ENCODE measurements around the gene ADGRD2. TPM values are rescaled to one million over a fixed set of nuclear protein-coding genes. Genes with fewer than 3 reads are reported as not detected.

ADGRD2 gene
- total RNA-seq, 1 experiment from 2014 or later: not detected

- intact Hi-C loops (cut with micrococcal nuclease; ENCODE audit: unreplicated experiment): no loop called here
- no peak overlapping the region for H3K27ac Mint-ChIP-seq (ENCODE audit: unreplicated experiment)
- Histone ChIP-seq H3K4me3 (ENCODE audit: low read depth, low read length) (no peak overlapping the region), H3K4me1 (peaks cover 10% of the 10 kb centered on the region; the same call in 1 of the 2 replicates), H3K9me3 (no peaks in the 10 kb centered on the region), H3K36me3 (ENCODE audit: control insufficient read depth, insufficient read depth, low read length) (peaks cover 2% of the 10 kb centered on the region; the same call in 1 of the 2 replicates), H3K27me3 (replicated peaks; ENCODE audit: control insufficient read depth, insufficient read depth, low read length) (no peaks in the 10 kb centered on the region)
- no peak overlapping the region for H3K4me3 Mint-ChIP-seq (ENCODE audit: unreplicated experiment)
- peaks cover 92% of the 10 kb centered on the region for H3K36me3 Mint-ChIP-seq (ENCODE audit: insufficient read depth, unreplicated experiment)
- ChIA-PET CTCF (interaction anchor here (0.8 kb wide), 1 partner anchor 23 kb away, joined by 3 read pairs; no protein-coding TSS in a partner anchor), POLR2A (no interaction called here)
- peaks cover 10% of the 10 kb centered on the region for H3K4me1 Mint-ChIP-seq (ENCODE audit: low read depth, unreplicated experiment)
- DNase-seq: no peak
- no peaks in the 10 kb centered on the region for H3K27me3 Mint-ChIP-seq (ENCODE audit: insufficient read depth, unreplicated experiment)
- no peaks in the 10 kb centered on the region for H3K9me3 Mint-ChIP-seq (ENCODE audit: unreplicated experiment)
- no TSS peak for BruUV-seq (replicated peaks)
- TF ChIP-seq CTCF (IDR thresholded peaks at IDR 0.05; ENCODE audit: insufficient read depth in 1 of 2, low read depth in 1 of 2, low read length in 1 of 2, severe bottlenecking in 1 of 2, unreplicated experiment in 1 of 2): no peak
Observed at GRCh38 chr9:124409410-124409809, 40.8 kb upstream of the ADGRD2 start.

- DNase-seq: no peak
- H3K36me3 Mint-ChIP-seq (ENCODE audit: insufficient read depth, unreplicated experiment): peaks cover 93% of the 10 kb centered on the region
- H3K27me3 ChIP-seq (replicated peaks; ENCODE audit: control insufficient read depth, insufficient read depth, low read length): no peaks in the 10 kb centered on the region
- peaks cover 2% of the 10 kb centered on the region; the same call in 1 of the 2 replicates for H3K36me3 ChIP-seq (ENCODE audit: control insufficient read depth, insufficient read depth, low read length)
- peaks cover 10% of the 10 kb centered on the region; the same call in 1 of the 2 replicates for H3K4me1 ChIP-seq
- ChIA-PET CTCF (interaction anchor here (0.6 to 1.0 kb wide), 6 partner anchors 9 to 1604 kb away, joined by 3 to 4 read pairs (median 3); no protein-coding TSS in a partner anchor), POLR2A (no interaction called here)
- H3K4me1 Mint-ChIP-seq (ENCODE audit: low read depth, unreplicated experiment): peaks cover 11% of the 10 kb centered on the region
- H3K4me3 Mint-ChIP-seq (ENCODE audit: unreplicated experiment): no peak overlapping the region
- H3K9me3 Mint-ChIP-seq (ENCODE audit: unreplicated experiment): no peaks in the 10 kb centered on the region
- intact Hi-C loops (cut with micrococcal nuclease; ENCODE audit: unreplicated experiment): no loop called here
- H3K27me3 Mint-ChIP-seq (ENCODE audit: insufficient read depth, unreplicated experiment): no peaks in the 10 kb centered on the region
- peak; percentile 27 to 65 for TF ChIP-seq CTCF (IDR thresholded peaks at IDR 0.05; ENCODE audit: insufficient read depth in 1 of 2, low read depth in 1 of 2, low read length in 1 of 2, severe bottlenecking in 1 of 2, unreplicated experiment in 1 of 2)
- H3K4me3 ChIP-seq (ENCODE audit: low read depth, low read length): no peak overlapping the region
- no peak overlapping the region for H3K27ac Mint-ChIP-seq (ENCODE audit: unreplicated experiment)
- no TSS peak for BruUV-seq (replicated peaks)
- H3K9me3 ChIP-seq: no peaks in the 10 kb centered on the region
Observed at GRCh38 chr9:124410321-124410913, 39.8 kb upstream of the ADGRD2 start.

- Histone ChIP-seq H3K9me3 (no peaks in the 10 kb centered on the region), H3K4me1 (peaks cover 10% of the 10 kb centered on the region; the same call in 1 of the 2 replicates), H3K4me3 (ENCODE audit: low read depth, low read length) (no peak overlapping the region), H3K27me3 (replicated peaks; ENCODE audit: control insufficient read depth, insufficient read depth, low read length) (no peaks in the 10 kb centered on the region), H3K36me3 (ENCODE audit: control insufficient read depth, insufficient read depth, low read length) (peaks cover 2% of the 10 kb centered on the region; the same call in 1 of the 2 replicates)
- BruUV-seq (replicated peaks): no TSS peak
- peaks cover 85% of the 10 kb centered on the region for H3K36me3 Mint-ChIP-seq (ENCODE audit: insufficient read depth, unreplicated experiment)
- TF ChIP-seq CTCF (IDR thresholded peaks at IDR 0.05; ENCODE audit: insufficient read depth in 1 of 2, low read depth in 1 of 2, low read length in 1 of 2, severe bottlenecking in 1 of 2, unreplicated experiment in 1 of 2): no peak
- H3K4me1 Mint-ChIP-seq (ENCODE audit: low read depth, unreplicated experiment): peaks cover 11% of the 10 kb centered on the region
- DNase-seq: no peak
- ChIA-PET POLR2A (no interaction called here), CTCF (no interaction called here)
- H3K4me3 Mint-ChIP-seq (ENCODE audit: unreplicated experiment): no peak overlapping the region
- intact Hi-C loops (cut with micrococcal nuclease; ENCODE audit: unreplicated experiment): no loop called here
- H3K27me3 Mint-ChIP-seq (ENCODE audit: insufficient read depth, unreplicated experiment): no peaks in the 10 kb centered on the region
- H3K9me3 Mint-ChIP-seq (ENCODE audit: unreplicated experiment): no peaks in the 10 kb centered on the region
- no peak overlapping the region for H3K27ac Mint-ChIP-seq (ENCODE audit: unreplicated experiment)
Observed at GRCh38 chr9:124411514-124412227, 38.6 kb upstream of the ADGRD2 start.
